G401.6 (cell line): Measurements from ENCODE around the gene SENP2.
"Not testable (repeated sequence)": the region's sequence is repeated elsewhere in the genome, so short reads cannot be mapped to it uniquely, and the experiment has no call there.

Experiments
- FAIRE-seq: peaks from 2 replicates; lab custom pipeline; 2012; peaks lifted over from hg19 to GRCh38; lab: Jason Lieb, UNC

SENP2 gene

DNA sequence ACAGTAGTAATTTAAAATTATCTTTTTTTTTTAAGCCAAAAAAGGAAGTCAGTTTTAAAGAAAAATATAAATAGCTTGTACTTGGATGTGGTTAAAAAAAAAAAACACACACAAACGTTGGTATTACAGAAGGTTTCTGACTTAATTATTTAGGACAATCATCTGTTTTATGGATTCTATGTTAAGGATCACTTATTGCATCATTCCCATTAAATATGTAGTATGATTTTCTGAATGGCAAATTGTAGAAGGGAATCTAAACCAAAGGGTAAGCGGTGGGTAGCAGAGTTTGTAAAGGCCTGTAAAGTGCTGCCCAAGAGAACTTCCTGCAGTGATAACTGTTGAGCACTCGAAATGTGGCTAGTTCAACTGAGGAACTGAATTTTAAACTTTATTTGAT, 8.0 kb downstream of the SENP2 start:
- no peak for FAIRE-seq

DNA sequence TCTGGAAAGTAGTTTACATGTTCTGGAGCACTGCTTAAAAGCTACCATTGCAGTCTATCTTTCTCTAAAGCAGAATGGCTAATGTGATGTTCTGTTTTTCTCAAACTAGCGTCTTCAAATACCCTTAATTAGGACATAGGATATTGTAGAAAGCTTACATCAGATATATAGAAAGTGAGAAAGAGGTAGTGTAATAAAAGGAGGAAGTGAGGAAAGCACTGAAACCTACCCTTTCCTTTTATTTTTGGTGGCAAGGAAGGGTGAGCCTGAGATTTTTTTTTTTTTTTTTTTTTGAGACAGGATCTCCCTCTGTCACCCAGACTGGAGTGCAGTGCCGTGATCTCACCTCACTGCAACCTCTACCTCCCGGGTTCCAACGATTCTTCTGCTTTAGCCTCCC, 9.4 kb downstream of the SENP2 start:
- no peak for FAIRE-seq

DNA sequence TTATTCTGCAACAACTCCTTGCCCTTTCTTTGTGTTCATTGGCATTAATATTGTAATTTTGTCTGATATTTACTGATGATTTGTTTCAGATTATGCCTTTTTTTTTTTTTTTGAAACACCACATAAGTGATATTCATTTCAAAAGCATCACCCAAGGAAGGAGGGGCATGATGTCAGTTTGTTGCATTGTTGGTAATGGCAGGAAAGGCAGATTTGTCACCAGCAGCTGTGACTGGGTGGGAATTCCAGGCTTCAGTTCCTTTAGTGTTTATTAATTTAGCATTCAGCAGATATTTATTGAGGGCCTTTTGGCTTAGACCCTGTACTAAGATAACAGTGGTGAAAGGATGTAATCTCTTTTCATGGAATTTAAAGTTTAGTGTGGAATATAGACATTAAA, 19.5 kb downstream of the SENP2 start:
- no peak for FAIRE-seq

DNA sequence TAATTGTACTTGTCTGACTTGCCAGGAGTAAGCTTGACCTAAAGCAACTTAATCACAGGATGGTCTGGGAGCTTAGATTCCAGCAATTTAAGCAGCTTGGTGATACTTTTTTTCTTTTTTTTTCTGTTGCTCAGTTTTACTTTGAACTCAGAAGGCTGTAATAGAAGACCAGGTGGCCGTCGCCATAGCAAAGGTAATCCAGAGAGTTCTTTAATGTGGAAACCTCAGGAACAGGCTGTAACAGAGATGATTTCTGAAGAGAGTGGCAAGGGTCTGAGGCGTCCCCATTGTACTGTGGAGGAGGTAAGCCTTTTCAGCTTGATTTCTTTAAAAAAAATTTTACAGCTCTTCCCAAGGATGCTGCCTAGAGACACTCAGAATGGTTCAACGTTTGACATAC, 20.1 kb downstream of the SENP2 start:
- FAIRE-seq = no peak

DNA sequence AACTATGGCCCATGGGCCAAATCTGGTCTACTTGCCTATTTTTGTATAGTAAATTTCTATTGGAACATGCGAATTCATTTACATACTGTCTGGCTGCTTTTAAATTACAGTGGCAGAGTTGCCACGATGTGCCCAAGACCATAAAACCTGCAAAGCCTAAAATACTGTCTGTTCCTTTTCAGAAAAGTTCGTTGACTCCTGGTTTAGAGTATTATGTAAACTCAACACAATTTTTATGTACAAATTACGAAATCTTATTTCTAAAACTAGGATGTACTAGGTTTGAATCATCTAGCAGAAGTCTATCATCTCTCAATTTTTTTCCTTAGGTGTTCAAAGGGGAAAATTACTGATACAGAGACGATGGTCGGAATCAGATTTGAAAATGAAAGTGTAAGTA, 26.9 kb downstream of the SENP2 start:
- FAIRE-seq = no peak

DNA sequence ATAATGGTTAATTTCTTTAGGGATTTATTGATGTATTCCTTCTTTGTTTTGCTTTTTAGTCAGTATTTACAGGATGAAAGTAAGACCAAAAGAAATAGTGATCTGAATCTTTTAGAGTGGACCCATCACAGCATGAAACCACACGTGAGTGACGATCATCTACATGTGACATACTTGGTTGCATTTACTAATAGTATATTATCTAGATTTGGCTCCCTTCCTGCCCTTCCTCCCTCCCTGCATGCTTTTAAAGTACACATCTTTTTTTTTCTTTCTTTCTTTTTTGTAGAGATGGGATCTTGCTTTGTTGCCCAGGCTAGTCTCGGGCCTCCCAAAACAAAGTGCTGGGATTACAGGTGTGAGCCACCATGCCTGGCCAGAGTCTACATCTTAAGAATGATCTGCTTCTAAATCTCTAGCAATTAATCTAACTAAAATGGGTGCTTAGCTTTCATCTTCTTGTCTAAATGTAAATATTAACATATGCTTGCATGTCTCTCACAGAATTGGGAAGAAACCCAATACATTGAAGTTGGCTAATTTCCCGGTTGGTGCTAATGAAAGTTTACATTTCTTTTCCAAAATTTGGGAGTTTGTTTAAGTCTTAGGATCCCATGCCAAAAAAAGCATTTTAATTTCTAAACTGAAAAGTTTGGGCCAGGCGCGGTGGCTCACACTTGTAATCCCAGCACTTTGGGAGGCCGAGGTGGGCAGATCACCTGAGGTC, 38.0 kb downstream of the SENP2 start:
- no peak for FAIRE-seq

DNA sequence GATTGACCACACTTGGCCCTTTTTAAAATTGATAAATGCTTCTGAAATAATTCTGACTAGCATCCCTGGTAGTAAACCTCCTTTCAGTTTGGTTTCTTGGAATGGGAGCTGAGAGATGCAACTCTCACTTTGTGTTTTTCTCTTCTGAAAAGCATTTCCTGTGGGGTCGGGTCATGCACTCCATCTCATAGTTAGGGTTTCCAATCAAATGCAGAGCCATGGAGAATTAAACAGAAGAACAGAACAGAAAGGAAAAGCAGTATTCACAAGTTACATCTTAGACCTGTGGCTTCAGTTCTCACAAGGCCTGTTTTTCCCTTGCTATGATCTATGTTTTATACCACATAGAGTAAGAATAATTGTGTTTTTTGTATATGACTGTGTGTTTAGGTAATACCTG, 39.7 kb downstream of the SENP2 start:
- FAIRE-seq = no peak

DNA sequence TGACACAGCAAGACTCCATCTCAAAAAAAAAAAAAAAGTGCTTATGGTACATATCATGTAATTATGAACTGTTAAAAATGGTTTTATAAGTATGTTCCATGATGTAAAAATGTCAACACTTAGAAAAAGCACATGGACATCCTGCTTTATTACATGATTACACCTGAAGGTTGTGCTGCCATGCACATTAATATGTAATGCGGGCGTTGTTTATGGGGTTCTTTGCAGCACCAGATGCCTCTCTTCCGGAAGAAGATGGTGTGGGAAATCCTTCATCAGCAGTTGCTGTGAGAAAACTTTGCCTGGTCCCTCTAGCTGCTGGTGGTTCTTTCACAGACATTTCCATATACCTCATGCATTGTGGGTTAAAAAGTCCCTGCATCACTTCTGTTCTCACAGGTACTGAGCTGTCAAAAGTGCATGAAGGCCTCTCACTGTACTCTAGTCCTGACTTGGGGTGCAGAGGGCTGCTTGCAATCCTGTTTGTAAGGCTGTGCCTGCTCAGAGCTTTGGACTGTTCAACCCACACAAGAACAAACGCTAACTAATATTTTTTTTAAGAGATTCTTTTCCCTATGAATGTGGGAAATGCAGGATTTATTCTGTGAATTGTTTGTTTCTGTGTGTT, 43.6 kb downstream of the SENP2 start:
- FAIRE-seq = no peak

DNA sequence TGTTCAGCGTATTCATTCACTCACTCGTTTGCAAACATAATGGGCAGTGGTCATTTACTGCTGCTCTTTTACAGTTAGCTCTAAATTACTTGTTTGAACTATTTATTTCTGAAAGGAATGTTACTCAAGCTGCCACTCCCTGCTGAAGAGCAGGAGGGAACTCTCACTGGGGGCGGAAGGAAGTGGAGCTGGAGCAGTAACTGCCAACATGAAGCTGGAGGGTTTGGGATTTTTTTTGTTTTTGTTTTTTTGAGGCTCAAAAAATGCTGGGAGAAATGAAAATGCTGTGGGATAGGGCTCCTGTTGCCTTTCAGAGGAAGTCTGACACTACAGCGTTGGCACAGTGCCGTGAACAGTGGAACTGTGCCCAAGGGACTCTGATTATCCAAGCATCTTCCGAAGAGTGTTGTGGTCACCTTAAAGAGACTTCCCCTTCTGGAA, 44.1 kb downstream of the SENP2 start:
- no peak for FAIRE-seq

DNA sequence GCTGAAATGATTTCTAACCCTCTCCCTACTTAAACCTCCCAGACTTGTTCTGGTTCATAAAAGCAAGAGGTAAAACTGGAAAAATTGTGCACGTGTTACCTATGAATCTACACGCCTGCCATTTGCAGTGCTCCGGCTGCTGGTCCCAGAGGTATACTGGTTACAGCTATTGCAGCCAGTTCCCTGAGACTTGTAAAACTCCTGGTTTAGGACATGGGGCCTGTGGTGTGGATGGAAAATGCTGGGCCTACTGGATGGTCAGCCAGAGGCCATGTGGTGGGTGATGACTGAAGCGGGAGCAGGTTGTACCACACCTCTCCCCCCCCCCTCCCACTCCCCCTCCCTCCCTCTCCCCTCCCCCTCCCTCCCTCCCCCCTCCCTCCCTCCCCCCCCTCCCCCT, 45.0 kb downstream of the SENP2 start:
- FAIRE-seq = no peak

DNA sequence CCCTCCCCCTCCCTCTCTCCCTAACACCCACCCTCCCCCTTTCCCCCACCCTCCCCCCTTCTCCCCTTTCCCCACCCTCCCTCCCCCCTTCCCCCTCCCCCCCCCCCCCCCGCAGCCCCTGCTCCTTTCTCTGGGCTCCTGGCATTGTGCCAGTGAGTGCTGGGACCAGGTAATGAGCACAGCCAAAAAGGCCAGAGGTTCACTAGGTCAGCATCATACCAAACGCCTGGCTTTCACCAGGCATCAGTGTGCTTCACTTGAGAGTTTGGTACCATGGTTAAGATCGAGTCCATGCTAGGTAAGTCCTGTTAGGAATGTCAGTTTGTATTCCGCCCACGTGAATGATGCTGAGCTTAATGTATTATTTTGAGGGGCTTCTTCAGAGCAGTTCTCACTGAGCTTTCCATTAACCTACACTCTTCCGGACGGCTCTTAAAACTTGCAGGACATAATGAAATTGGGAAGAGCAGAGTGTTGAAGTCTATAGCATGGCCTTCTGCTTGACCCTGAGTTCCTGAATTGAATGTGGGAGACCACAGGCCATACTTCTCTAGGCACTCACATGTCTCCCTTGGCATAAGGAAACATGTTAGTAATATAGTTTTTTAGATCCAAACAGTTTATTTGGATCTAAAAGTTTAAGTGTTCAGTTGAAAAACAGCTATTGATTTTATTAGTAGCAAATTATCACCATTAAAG, 45.6 kb downstream of the SENP2 start:
- no peak for FAIRE-seq

DNA sequence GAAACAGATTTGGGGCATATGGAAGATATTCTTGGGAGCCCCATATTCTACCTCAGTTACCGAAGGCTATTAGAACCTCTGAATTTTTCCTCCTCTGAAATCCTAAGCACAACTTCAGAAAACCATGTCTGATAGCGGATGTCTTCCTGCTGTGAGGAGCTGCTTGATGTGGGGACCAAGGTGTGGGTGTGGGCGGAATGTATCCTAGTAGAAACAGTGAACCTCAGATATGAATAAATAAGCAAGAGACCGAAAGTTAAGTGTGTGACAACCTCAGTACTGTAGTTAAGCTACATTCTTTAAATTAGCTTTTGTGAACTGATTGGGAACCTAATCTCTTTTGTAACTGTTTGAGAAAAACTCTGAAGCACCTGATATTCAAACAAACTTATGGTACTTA, 46.9 kb downstream of the SENP2 start:
- no peak for FAIRE-seq

DNA sequence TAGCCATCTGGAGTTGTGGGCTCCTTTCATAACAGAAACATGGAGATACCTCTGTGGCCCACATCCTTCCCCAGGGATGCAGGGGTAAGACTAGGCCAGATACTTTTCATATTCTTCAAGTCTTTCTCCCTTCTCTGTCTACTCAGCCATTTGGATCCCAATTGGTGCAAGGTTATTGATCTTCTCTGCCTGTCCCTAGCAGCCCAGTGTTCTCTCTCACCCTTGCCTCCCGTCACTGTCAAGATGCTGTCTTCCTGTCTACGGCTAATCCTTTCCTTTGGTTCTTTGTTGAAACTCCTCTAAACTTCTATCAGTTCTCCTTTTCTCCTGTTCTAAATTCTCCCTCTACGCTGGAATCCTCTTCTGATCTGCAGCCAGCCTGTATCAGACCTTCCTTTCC, 51.3 kb downstream of the SENP2 start:
- no peak for FAIRE-seq

DNA sequence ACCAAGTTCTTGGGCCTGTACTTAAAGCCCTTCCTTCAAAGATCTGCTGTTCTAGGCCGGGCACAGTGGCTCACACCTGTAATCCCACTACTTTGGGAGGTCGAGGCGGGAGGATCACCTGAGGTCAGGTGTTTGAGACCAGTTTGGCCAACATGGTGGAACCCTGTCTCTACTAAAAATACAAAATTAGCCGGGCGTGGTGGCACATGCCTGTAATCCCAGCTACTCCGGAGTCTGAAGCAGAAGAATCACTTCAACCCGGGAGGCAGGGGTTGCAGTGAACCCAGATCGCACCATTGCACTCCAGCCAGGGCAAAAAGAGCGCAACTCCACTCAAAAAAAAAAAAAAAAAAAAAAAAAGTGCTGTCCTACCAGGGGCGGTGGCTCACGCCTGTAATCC, 52.6 kb downstream of the SENP2 start:
- not testable (repeated sequence) for FAIRE-seq

DNA sequence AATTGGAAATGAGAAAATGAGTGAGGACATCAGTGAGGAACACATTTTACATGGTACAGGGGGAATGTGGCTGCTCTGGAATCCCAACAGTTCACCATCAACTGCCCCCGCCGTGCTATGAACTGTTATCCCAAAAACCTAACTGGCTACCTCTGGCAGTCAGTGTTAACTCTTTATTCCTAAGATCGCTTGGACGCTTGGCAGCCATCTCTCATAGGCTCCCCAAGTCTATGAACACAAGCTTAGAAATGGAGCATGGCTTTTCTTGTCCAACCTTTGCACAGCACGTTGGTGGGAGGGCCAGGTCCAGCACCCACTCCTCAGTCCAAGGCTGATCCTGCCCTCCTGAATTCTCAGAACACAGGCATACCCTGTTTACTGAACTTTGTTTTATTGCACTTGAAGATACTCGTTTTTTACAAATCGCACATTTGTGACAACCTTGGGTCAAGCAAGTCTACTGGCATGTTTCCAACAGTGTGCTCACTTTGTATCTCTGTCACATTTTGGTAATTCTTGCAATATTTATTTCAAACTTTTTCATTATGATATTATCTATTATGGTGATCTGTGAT, 53.6 kb downstream of the SENP2 start:
- no peak for FAIRE-seq

DNA sequence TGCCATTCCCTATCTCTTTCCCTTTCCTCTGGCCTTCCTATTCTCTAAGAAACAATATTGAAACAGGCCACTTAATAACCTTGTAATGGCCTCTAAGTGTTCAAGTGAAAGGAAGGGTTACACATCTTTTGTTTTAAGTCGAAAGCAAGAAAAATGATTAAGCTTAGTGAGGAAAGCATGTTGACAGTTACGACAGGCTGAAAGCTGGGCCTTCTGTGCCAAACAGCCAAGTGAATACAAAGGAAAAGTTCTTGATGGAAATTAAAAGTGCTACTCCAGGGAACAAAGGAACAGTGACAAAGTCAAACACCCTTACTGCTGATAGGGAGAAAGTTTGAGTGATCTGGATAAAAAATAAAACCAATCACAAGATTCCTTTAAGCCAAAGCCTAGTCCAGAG, 54.2 kb downstream of the SENP2 start:
- no peak for FAIRE-seq

DNA sequence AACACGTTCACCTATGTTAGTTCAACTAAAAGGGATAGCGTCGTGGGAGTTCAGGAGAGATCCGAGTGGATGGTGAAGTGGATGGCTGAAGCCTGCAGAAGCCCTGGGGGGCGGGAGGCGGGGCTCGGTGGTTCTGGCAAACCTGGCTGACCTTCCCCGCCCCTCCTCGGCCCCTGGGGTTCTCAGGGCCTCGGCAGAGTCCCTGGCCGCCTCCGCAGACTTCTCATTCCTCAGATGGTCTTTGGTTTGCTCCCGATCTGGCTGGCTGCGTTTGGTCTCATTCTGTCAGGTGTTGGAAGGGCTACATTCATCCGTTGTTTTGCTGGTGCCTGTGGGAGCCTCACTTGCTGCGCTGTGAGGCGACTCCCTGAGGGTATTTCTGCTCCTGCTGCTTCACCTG, 59.1 kb downstream of the SENP2 start:
- not testable (repeated sequence) for FAIRE-seq

DNA sequence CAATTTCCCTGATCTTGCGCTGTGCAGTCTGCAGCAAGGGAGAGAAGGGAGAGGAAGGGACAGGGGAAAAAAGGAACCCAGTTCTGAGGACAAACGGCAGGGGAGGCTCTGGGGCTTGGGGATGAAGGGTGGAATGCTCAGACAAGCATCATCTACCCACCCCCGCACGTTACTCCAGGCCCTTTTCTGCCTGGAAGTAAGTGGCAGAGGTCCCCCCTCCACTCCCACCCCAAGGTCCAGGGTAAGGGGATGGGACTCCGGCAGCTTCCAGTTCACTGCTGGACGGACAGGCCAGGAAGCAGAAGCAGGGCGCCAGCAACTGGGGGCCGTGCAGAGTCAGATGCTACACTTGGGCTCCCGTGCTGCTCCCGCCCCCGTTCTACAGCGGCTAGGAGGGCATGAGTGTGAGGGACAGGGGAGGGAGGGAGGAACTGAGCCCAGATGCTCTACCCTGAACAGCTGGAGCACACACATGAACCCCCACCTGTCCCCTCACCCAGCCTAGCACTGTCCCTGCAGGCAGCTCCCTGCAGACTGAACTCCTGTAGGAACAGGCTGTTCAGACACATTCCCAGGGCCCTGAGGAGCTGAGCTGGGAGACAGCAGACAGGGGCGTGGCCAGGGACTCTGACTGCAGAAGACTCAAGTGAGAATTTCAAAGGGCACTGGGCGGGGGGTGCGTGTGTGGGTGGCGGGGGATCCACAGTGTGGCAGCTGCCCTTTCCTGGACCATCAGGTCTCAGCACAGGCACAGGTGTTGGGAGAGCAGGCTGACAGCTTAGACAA, 59.7 kb downstream of the SENP2 start:
- no peak for FAIRE-seq

DNA sequence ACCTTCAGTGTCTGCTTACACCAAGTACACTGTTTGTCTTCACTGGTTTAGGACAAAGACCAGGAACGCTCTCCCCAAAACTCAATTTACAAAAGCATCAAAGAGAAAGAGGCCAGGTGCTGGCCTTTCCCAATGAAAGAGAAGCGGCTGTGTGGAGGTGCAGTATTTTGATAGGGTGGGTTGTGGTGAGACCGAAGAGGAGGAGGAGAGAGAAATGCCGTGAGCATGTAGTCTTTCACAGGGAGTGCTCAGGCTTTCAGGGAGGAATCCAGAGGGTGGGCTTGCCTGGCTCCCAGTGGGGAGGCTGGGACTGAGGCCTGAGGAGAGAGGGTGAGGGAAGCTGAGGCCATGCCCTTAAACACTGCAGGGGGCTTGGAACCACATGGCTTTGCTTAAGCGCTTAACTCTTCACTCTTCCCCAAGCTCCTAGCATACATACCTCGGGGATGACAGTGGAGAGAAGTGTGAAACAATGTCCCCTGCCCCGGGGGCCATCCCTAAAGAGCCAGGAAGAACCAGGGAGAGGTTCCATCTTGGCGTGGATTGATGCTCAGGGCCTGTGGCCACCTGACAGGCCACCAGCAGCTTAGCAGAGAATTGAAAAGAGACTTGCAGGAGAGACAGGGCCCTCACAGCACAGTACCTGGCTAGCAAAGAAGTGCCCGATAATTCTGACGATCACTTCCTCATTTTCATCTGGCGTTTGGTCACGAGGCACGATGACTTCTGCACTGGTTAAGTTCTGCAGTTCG, 60.5 kb downstream of the SENP2 start:
- no peak for FAIRE-seq

DNA sequence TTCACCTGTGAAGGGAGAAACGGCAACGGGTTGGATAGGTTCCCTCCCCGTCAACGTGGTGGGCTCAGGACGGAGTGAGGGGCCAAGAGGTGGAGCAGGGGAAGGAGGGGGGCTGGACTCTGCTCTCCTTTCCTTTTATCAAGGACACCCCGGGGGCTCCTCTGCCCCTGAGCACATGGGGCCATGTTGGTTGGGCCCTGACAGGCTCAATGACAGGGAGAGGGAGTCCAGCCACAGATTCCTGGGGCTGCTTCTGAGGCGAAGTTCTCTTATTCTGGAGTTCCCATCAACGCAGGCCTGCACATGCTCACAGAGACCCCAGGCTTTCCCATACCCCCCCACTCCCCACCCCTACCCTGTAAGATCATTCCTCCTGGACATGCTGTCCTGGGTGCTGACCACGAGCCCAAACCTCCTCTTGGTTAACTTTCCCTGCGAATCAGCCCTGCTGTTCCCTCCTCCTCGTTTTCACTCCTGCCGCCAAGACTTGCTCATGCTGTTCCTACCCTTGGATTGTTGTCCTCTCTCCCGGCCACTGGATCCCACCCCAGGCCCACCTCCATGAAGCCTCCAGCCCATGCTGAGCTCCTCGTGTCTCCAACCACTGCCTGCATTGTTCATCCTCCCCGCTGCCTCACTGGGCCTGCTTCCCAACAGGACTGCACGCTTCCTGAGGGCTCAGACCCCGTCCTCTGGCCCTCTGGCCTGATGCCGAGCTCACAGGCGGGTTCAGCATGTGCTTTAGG, 61.2 kb downstream of the SENP2 start:
- no peak for FAIRE-seq

DNA sequence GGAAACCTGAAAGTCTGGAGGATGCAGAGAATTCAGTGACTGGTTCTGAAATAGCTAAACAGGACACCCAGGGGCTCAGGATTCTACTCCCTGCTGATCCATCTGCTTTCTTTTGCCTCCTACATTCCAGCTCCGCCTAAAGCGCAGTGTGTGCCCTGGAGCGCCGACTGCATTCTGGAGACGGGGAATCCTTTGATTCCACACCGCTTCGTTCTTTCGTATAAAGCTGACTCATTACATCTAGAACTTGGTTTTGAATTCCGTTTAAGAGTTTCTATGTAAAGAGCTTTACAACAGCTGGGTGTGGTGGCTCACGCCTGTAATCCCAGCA, 61.8 kb downstream of the SENP2 start:
- no peak for FAIRE-seq
